ENCODE data around the gene ARRDC2. TPM values are rescaled to one million over a fixed set of nuclear protein-coding genes. Genes with fewer than 3 reads are reported as not detected.

ARRDC2 gene
- total RNA-seq, 1 donor from 2014 or later: 10.3 TPM

DNA sequence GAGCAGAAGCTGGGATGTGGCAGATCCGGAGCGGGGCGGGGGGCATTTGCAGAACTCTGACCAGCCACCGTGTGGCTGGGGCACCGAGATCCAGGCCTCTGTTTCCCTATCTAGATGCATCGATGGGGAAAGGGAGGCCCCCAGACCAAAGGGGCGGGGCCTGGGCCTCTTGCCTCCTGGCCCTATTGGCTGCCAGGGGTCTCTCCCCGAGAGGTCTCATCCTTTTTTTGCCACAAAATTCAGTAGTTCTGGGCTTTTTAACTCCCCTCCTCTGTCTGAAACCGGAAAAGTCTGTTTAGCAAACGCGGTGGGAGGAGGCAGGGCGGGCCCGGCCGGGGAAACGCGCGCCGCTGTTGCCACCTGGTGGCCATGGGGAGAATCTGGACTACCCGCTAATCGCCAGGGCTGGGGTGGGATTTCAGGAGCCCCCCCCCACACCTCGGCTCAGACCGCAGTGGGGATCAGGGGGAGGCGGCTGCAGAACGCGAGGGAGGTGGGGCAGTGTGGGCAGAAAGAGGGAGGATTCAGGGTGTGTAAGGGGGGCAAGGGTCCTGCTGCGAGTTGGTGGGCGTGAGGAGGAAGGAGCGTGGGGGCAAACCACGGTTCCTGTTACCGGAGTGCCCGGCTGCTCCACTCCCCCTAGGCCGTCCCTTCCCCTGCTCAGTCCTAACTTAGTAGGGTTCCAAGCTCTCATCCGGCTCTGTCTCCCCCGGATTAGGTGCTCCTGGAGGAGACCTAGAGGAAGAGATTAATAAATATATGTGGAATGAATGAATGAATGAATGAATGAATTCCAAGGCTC is 50.4 kb downstream of the ARRDC2 start:
- peak; percentile 19 for DNase-seq (ENCODE audit: low read depth, low spot score)

DNA sequence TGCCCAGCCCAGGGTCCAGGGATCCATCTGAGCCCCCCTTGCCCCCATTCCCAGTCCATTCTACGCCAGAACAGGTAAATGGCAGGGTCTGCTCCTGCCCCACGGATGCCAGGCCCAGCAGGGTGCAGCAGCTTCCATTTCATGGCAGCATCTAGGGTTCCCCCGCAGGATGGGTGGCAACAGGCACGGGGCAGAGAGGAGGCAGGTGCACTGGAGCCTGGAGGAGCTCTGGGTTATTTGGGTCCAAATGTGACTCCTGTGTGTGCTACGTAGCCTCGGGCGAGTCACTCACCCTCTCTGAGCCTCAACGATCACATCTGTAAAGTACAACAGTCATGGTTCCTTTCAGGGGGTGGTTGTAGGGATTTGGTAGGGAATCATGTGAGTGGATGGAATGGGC is 51.3 kb downstream of the ARRDC2 start:
- DNase-seq (ENCODE audit: low read depth, low spot score): no peak

DNA sequence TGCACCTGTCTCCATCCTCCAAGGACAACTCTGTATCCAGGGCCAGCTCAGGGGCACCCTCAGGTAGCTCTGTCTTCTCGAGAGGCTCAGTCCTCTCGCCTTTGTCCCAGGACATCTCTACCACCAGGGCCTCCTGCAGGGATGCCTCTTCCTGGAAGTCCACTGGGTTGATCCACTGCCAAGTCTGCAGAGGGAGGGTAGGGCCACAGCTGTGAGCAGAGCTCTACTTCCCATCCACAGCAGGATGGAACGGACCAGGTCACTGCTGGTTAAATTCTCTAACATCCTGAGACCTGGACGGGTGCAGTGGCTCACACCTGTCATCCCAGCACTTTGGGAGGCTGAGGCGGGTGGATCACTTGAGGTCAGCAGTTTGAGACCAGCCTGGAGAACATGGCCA is 51.9 kb downstream of the ARRDC2 start:
- no peak for DNase-seq (ENCODE audit: low read depth, low spot score)

DNA sequence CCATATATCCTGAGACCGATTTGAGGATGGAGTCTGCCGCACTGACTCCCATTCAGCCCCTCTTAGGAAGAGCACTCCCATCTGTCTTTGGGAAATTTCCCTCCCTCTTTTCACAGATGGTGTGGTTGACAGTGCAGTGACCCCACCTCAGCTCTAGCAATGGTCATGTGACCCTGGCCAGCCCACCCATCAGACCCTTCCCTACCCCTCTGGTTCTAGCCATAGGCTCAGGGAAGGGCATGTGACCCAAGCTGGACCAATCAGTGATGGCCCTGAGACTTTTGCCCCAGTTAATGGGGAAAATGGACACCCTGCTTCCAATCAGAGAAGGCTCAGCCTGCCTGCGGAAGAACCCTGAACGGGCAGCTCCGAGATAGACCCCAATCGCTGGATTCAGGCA is 52.5 kb downstream of the ARRDC2 start:
- DNase-seq (ENCODE audit: low read depth, low spot score): no peak

DNA sequence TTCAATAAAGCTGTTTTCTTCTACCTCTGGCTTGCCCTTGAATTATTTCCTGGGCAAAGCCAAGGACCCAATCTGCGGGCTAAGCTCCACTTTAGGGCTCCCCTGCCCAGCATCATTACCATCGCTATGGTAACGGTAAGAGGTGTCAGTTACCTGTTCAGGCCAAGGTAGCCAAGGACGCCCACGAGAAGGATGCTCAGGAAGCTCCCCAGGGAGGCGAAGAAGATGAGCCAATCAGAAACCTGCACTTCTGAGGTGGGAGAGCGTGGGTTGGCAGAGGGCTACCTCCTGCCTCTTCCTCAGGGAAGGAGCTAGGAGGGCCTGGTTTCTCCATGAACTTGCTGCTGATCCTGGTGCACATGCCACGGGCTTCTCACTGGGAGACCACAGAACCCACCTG is 54.1 kb downstream of the ARRDC2 start:
- DNase-seq (ENCODE audit: low read depth, low spot score): no peak

DNA sequence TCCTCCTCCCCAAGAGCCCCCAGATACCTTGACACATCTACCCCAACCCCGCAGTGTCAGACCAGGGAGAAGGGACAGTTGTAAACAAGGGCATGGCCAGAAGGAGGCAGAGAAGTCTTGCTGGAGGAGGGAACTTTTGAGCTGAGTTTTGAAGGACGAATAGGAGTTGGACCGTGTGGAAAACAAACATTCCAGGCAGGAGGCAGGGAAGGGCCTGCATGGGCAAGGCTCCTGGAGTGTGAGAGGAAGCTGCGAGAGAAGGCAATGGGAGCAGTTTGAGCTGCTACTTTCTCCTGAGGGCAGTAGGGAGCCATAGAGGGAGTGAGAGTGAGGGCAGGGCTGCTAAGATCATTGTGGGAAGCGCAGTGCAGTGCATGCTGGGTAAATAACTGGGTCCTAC is 55.5 kb downstream of the ARRDC2 start:
- no peak for DNase-seq (ENCODE audit: low read depth, low spot score)

Other genes starting within 250 kb of the ARRDC2 start
- gene B3GNT3, start 213.0 kb upstream of the ARRDC2 start, total RNA-seq: not detected in 2 replicates
- not detected in 2 replicates for gene INSL3, start 186.7 kb upstream of the ARRDC2 start, total RNA-seq
- 1.6 and 3.0 TPM in 2 replicates for gene JAK3, start 160.2 kb upstream of the ARRDC2 start, total RNA-seq
- 1,161 and 1,468 TPM in 2 replicates for gene RPL18A, start 148.3 kb upstream of the ARRDC2 start, total RNA-seq
- gene SLC5A5, start 136.2 kb upstream of the ARRDC2 start, total RNA-seq: not detected in 2 replicates
- 57.0 and 65.4 TPM in 2 replicates for gene CCDC124, start 75.2 kb upstream of the ARRDC2 start, total RNA-seq
- under 0.01 TPM in 1 of 2 replicates, not detected in the other for gene KCNN1, start 41.1 kb upstream of the ARRDC2 start, total RNA-seq
- 0.18 TPM in 1 of 2 replicates, not detected in the other for gene IL12RB1, start 78.8 kb downstream of the ARRDC2 start, total RNA-seq
- gene MAST3, start 89.6 kb downstream of the ARRDC2 start, total RNA-seq: 0.67 and 0.92 TPM in 2 replicates
- gene PIK3R2, start 145.0 kb downstream of the ARRDC2 start, total RNA-seq: 2.4 and 2.8 TPM in 2 replicates
- 2.2 and 2.4 TPM in 2 replicates for gene IFI30, start 165.6 kb downstream of the ARRDC2 start, total RNA-seq
- 10.3 and 13.0 TPM in 2 replicates for gene MPV17L2, start 185.0 kb downstream of the ARRDC2 start, total RNA-seq
- gene RAB3A, start 195.9 kb downstream of the ARRDC2 start, total RNA-seq: 0.99 TPM in 2 replicates
- gene PDE4C, start 218.3 kb downstream of the ARRDC2 start, total RNA-seq: 0.04 and 0.20 TPM in 2 replicates

Data from pulmonary artery endothelial cell (primary cell).